Kidney epithelial cell (primary cell): ENCODE measurements around the gene GLS. TPM values are rescaled to one million over a fixed set of nuclear protein-coding genes. Genes with fewer than 3 reads are reported as not detected.

Experiments
- DNase-seq: peaks from one replicate; pipeline ENCODE4 v3.0.0-alpha.2; 2010; ENCODE audit warnings: low read depth
- H3K27me3 ChIP-seq: 2 replicates; pipeline ENCODE4 v1.6.0; 2011; ENCODE audit warnings: low read length; ENCODE audit not compliant: control insufficient read depth, insufficient read depth
- H3K36me3 ChIP-seq: 2 replicates; pipeline ENCODE4 v1.5.1; 2011; ENCODE audit warnings: low read length; ENCODE audit not compliant: control insufficient read depth, insufficient read depth
- H3K4me3 ChIP-seq: 2 replicates; pipeline ENCODE4 v1.5.1; 2011; ENCODE audit warnings: low read depth, mild to moderate bottlenecking, control low read depth, low read length
- CTCF ChIP-seq: IDR thresholded peaks from 2 replicates; pipeline ENCODE4 v1.5.1; 2011; ENCODE audit warnings: mild to moderate bottlenecking, moderate library complexity, low read length, control low read depth, inconsistent platforms; ENCODE audit not compliant: insufficient read depth, poor library complexity, severe bottlenecking
- total RNA-seq: library from RNA; depleted of rRNA; stranded (reverse); fragments of >200 nt; gene quantifications from 2 replicates; pipeline ENCODE4 v1.2.3, GENCODE V29; 2015

GLS gene
- total RNA-seq, 1 donor from 2014 or later = 85.0 TPM

- no peaks in the 10 kb centered on the region for H3K36me3 ChIP-seq
- no peak for TF ChIP-seq CTCF
- no peak for DNase-seq
Measured at GRCh38 chr2:190876631-190877030, 4.0 kb upstream of the GLS start.

GRCh38 chr2:190877436-190877835 lies 3.2 kb upstream of the GLS start:
- DNase-seq = no peak
- no peak for TF ChIP-seq CTCF
- Histone ChIP-seq H3K4me3 (no peak overlapping the region), H3K27me3 (no peaks in the 10 kb centered on the region), H3K36me3 (no peaks in the 10 kb centered on the region)

More at GRCh38 chr2:190876631-190877030, 4.0 kb upstream of the GLS start:
- no peaks in the 10 kb centered on the region for H3K27me3 ChIP-seq
- no peak overlapping the region for H3K4me3 ChIP-seq

- Histone ChIP-seq H3K4me3 (peak overlapping the region; percentile 54), H3K27me3 (no peaks in the 10 kb centered on the region), H3K36me3 (no peaks in the 10 kb centered on the region)
- no peak for TF ChIP-seq CTCF
- no peak for DNase-seq
Measured at GRCh38 chr2:190879474-190880377, 895 bp upstream of the GLS start.

GRCh38 chr2:190881084-190881597 lies 520 bp downstream of the GLS start:
- TF ChIP-seq CTCF = no peak
- Histone ChIP-seq H3K27me3 (no peaks in the 10 kb centered on the region), H3K4me3 (peak overlapping the region; percentile 99), H3K36me3 (no peaks in the 10 kb centered on the region)
- no peak for DNase-seq

GRCh38 chr2:190881598-190882410 lies 1.2 kb downstream of the GLS start:
- no peak for DNase-seq
- Histone ChIP-seq H3K36me3 (no peaks in the 10 kb centered on the region), H3K27me3 (no peaks in the 10 kb centered on the region), H3K4me3 (peak overlapping the region; percentile 99)
- TF ChIP-seq CTCF = no peak
